Measurements from ENCODE around the gene SRRM4. TPM values are rescaled to one million over a fixed set of nuclear protein-coding genes. Genes with fewer than 3 reads are reported as not detected.
A peak's percentile ranks its signal among the peaks of the same experiment; 100 is the strongest.

SRRM4 gene, protein sequence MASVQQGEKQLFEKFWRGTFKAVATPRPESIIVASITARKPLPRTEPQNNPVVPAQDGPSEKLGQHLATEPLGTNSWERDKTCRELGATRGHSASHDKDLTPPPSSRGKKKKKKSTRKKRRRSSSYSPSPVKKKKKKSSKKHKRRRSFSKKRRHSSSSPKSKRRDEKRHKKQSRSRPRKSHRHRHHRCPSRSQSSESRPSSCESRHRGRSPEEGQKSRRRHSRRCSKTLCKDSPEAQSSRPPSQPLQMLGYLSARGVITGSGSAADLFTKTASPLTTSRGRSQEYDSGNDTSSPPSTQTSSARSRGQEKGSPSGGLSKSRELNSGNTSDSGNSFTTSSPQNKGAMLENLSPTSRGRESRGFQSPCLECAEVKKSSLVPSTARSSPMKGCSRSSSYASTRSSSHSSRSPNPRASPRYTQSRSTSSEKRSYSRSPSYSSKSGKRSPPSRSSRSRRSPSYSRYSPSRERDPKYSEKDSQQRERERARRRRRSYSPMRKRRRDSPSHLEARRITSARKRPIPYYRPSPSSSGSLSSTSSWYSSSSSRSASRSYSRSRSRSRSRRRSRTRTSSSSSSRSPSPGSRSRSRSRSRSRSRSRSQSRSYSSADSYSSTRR
- not detected for polyA plus RNA-seq (2012; ENCODE audit: insufficient read length, low read depth)

DNA sequence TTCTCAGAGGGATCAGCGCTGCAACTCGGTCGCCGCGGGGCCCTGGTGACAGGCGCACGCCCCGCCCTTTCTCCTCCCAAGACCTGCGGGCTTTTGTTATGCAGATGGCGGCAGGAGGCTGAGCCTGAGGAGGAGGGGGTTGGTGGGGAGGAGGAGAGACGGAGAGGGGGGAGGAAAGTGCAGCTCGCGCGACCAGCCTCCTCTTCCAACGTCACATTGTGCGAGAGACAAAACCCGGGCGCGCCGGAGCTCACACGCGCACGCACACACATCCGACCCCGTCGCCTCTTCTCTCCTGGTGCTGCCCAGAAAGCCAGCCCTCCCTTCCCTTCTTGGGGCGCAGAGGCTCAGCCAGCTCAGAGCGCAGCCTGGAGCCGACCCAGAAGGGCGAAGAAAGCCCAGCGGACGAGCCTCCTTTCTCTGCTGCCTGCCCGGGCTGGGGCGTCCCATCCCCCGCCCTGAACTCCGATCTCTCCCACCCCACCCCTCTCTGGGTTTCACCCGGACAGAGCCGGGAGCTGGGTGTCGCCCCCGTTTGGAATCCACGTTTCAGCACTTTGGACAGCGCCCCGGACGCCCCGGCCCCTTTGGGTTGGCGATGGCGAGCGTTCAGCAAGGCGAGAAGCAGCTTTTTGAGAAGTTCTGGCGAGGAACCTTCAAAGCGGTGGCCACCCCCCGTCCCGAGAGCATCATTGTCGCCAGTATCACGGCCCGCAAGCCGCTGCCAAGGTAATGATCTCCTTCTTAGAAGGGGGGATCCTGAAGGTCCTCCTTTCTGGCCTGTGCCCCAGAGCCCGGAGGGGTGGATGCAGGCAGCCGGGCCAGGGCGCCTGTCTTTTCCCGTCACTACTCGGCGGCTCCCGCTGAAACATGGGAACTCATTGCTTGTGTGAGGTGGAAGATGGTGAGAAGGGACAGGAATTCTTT is at the start of gene SRRM4:
Gene SRRM4 (plus strand): TSS at position 257 of the 927 bp plus-strand sequence. CDS start 342 bp downstream, at position 599.
- TF ChIP-seq TAF1 (IDR thresholded peaks at IDR 0.05; ENCODE audit: borderline replicate concordance, insufficient read depth, low read length), result no peak
- no peak for TF ChIP-seq FOXP2 (optimal IDR thresholded peaks at IDR 0.05; ENCODE audit: borderline replicate concordance, extremely low read depth, extremely low read length, insufficient read depth)
- no peak for TF ChIP-seq SIN3A (IDR thresholded peaks at IDR 0.05; ENCODE audit: borderline replicate concordance, insufficient read depth, low read length)
- TF ChIP-seq, protein P1, sequence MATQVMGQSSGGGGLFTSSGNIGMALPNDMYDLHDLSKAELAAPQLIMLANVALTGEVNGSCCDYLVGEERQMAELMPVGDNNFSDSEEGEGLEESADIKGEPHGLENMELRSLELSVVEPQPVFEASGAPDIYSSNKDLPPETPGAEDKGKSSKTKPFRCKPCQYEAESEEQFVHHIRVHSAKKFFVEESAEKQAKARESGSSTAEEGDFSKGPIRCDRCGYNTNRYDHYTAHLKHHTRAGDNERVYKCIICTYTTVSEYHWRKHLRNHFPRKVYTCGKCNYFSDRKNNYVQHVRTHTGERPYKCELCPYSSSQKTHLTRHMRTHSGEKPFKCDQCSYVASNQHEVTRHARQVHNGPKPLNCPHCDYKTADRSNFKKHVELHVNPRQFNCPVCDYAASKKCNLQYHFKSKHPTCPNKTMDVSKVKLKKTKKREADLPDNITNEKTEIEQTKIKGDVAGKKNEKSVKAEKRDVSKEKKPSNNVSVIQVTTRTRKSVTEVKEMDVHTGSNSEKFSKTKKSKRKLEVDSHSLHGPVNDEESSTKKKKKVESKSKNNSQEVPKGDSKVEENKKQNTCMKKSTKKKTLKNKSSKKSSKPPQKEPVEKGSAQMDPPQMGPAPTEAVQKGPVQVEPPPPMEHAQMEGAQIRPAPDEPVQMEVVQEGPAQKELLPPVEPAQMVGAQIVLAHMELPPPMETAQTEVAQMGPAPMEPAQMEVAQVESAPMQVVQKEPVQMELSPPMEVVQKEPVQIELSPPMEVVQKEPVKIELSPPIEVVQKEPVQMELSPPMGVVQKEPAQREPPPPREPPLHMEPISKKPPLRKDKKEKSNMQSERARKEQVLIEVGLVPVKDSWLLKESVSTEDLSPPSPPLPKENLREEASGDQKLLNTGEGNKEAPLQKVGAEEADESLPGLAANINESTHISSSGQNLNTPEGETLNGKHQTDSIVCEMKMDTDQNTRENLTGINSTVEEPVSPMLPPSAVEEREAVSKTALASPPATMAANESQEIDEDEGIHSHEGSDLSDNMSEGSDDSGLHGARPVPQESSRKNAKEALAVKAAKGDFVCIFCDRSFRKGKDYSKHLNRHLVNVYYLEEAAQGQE (IDR thresholded peaks at IDR 0.05; ENCODE audit: insufficient read depth in 1 of 2, low read depth in 2 of 2, low read length in 2 of 2), result peak; percentile 73 to 93
- no peak for TF ChIP-seq POLR2AphosphoS5 (IDR thresholded peaks at IDR 0.05; ENCODE audit: low read depth, low read length)

DNA sequence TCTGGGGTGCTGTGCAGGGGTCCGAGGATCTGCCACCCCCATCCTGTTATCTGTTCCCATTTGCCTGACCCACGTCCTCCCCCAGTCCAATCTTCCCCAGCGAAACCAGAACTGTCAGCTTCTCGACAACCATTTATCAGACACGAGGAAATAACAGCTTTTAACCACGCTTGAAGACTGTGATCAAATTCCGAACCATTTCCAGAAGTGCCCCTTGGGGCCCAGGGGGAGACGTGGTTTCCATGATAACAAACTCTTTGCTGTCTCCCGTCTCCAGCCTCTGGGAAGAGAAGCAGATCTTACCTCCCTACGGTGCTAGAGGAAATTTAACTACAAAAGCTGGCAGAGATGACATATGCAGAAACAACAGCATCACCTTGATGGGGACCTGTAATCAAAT is 35.1 kb upstream of the SRRM4 start:
- TF ChIP-seq SIN3A (IDR thresholded peaks at IDR 0.05; ENCODE audit: borderline replicate concordance, insufficient read depth, low read length) (no peak), TAF1 (IDR thresholded peaks at IDR 0.05; ENCODE audit: borderline replicate concordance, insufficient read depth, low read length) (no peak), POLR2AphosphoS5 (IDR thresholded peaks at IDR 0.05; ENCODE audit: low read depth, low read length) (no peak), FOXP2 (optimal IDR thresholded peaks at IDR 0.05; ENCODE audit: borderline replicate concordance, extremely low read depth, extremely low read length, insufficient read depth) (no peak)
- TF ChIP-seq, protein P1 (IDR thresholded peaks at IDR 0.05; ENCODE audit: insufficient read depth in 1 of 2, low read depth in 2 of 2, low read length in 2 of 2), result no peak

DNA sequence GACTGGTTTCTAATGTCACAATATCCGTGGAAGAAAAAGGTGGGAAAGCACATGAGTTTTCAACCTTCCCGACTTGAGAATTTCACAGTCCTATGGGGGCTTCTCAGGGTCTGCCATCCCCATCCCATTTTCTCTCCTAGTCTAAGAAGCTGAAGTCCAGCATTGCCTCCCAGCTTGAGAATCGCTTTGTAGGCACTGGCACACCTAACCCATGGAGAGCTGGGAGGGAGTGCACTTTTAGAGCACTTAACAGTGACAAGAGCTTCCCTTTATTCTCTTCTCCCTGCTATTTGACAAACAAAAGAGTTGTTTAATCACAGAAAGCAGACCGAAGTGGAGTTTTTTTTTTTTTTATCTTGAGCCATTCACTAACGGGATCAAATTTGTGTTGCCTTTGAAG is 22.8 kb upstream of the SRRM4 start:
- no peak for TF ChIP-seq TAF1 (IDR thresholded peaks at IDR 0.05; ENCODE audit: borderline replicate concordance, insufficient read depth, low read length)
- TF ChIP-seq POLR2AphosphoS5 (IDR thresholded peaks at IDR 0.05; ENCODE audit: low read depth, low read length), result no peak
- TF ChIP-seq, protein P1 (IDR thresholded peaks at IDR 0.05; ENCODE audit: insufficient read depth in 1 of 2, low read depth in 2 of 2, low read length in 2 of 2), result no peak
- TF ChIP-seq SIN3A (IDR thresholded peaks at IDR 0.05; ENCODE audit: borderline replicate concordance, insufficient read depth, low read length), result no peak
- no peak for TF ChIP-seq FOXP2 (optimal IDR thresholded peaks at IDR 0.05; ENCODE audit: borderline replicate concordance, extremely low read depth, extremely low read length, insufficient read depth)

DNA sequence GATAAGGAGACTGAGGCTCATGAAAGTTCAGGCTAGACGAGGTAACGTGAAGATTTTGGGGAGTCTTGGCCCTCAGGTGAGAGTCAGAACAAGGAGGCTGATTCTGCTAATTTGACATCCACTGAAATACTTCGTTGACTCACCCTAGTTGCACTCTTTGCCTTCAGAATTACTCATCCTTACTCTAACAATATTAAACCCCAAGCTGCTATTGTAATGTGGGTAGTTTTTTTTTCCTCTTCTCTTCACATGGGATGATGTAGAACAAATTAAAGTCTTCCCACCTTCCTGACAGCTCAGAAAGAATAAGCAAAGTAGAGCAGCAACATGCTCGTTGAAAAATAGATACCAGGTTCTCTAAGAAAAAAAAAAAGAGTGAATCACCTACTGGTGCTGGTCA is 22.0 kb upstream of the SRRM4 start:
- TF ChIP-seq TAF1 (IDR thresholded peaks at IDR 0.05; ENCODE audit: borderline replicate concordance, insufficient read depth, low read length), result no peak
- TF ChIP-seq, protein P1 (IDR thresholded peaks at IDR 0.05; ENCODE audit: insufficient read depth in 1 of 2, low read depth in 2 of 2, low read length in 2 of 2), result no peak
